Measurements from ENCODE around the gene COG7.

DNA sequence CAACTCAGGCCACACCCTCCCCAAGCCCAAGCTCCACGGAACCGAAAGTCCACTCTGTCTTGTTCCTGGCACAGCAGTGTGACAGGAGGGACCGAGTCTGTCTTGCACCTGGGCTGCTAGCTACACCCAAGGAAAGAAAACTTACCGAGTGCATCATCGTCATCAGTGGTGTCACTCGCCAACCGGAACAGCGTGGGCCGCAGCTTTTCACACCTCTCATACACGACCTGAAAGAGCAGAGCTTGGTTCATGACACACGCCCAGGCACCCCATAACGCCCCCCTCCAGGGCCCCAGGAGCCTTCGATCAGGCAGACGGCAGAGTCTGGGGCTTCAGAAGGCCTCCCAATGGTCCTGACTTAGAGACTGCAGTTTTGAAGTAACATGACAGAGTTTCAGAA is 29.8 kb upstream of the COG7 start:
- TF ChIP-seq, protein P1, sequence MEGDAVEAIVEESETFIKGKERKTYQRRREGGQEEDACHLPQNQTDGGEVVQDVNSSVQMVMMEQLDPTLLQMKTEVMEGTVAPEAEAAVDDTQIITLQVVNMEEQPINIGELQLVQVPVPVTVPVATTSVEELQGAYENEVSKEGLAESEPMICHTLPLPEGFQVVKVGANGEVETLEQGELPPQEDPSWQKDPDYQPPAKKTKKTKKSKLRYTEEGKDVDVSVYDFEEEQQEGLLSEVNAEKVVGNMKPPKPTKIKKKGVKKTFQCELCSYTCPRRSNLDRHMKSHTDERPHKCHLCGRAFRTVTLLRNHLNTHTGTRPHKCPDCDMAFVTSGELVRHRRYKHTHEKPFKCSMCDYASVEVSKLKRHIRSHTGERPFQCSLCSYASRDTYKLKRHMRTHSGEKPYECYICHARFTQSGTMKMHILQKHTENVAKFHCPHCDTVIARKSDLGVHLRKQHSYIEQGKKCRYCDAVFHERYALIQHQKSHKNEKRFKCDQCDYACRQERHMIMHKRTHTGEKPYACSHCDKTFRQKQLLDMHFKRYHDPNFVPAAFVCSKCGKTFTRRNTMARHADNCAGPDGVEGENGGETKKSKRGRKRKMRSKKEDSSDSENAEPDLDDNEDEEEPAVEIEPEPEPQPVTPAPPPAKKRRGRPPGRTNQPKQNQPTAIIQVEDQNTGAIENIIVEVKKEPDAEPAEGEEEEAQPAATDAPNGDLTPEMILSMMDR (IDR thresholded peaks at IDR 0.05): no peak
- no peak for TF ChIP-seq POLR2A (IDR thresholded peaks at IDR 0.05)
